Measurements from ENCODE around the gene TACC2. TPM values are rescaled to one million over a fixed set of nuclear protein-coding genes. Genes with fewer than 3 reads are reported as not detected.

TACC2 gene
- total RNA-seq, 4 donors from 2014 or later = 206 to 606 (median 261) TPM

GRCh38 chr10:121949049-121949448 is 39.9 kb upstream of the TACC2 start:
- TF ChIP-seq POLR2A (IDR thresholded peaks at IDR 0.05) (no peak), POLR2AphosphoS5 (IDR thresholded peaks at IDR 0.05) (no peak), EP300 (IDR thresholded peaks at IDR 0.05) (no peak)
- TF ChIP-seq, protein P1, sequence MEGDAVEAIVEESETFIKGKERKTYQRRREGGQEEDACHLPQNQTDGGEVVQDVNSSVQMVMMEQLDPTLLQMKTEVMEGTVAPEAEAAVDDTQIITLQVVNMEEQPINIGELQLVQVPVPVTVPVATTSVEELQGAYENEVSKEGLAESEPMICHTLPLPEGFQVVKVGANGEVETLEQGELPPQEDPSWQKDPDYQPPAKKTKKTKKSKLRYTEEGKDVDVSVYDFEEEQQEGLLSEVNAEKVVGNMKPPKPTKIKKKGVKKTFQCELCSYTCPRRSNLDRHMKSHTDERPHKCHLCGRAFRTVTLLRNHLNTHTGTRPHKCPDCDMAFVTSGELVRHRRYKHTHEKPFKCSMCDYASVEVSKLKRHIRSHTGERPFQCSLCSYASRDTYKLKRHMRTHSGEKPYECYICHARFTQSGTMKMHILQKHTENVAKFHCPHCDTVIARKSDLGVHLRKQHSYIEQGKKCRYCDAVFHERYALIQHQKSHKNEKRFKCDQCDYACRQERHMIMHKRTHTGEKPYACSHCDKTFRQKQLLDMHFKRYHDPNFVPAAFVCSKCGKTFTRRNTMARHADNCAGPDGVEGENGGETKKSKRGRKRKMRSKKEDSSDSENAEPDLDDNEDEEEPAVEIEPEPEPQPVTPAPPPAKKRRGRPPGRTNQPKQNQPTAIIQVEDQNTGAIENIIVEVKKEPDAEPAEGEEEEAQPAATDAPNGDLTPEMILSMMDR (IDR thresholded peaks at IDR 0.05) = no peak
- Histone ChIP-seq H3K4me3 (no peak overlapping the region), H3K36me3 (no peaks in the 10 kb centered on the region), H3K4me1 (no peaks in the 10 kb centered on the region), H3K27ac (no peak overlapping the region), H3K9me3 (no peaks in the 10 kb centered on the region), H3K27me3 (no peaks in the 10 kb centered on the region)
- no peak for DNase-seq (ENCODE audit: low spot score in 2 of 2)
- 58% methylated on average over 2 of the region's 2 CpGs for WGBS

GRCh38 chr10:121949451-121949850 is 39.5 kb upstream of the TACC2 start:
- H3K36me3 ChIP-seq = no peaks in the 10 kb centered on the region
- no peak overlapping the region for H3K27ac ChIP-seq
- 92% methylated on average over 3 of the region's 3 CpGs for WGBS
- no peak for TF ChIP-seq EP300 (IDR thresholded peaks at IDR 0.05)
- no peak for TF ChIP-seq POLR2AphosphoS5 (IDR thresholded peaks at IDR 0.05)
- TF ChIP-seq, protein P1 (IDR thresholded peaks at IDR 0.05) = no peak
- TF ChIP-seq POLR2A (IDR thresholded peaks at IDR 0.05) = no peak
- no peaks in the 10 kb centered on the region for H3K4me1 ChIP-seq
- H3K9me3 ChIP-seq = no peaks in the 10 kb centered on the region
- no peaks in the 10 kb centered on the region for H3K27me3 ChIP-seq
- no peak for DNase-seq (ENCODE audit: low spot score in 2 of 2)
- H3K4me3 ChIP-seq = no peak overlapping the region

- 75% methylated on average over 2 of the region's 5 CpGs for WGBS
- TF ChIP-seq, protein P1 (IDR thresholded peaks at IDR 0.05) = no peak
- TF ChIP-seq POLR2AphosphoS5 (IDR thresholded peaks at IDR 0.05) (no peak), POLR2A (IDR thresholded peaks at IDR 0.05) (no peak), EP300 (IDR thresholded peaks at IDR 0.05) (no peak)
- DNase-seq (ENCODE audit: low spot score in 2 of 2) = no peak
Observed at GRCh38 chr10:121952226-121952625, 36.7 kb upstream of the TACC2 start.

GRCh38 chr10:121956111-121957061 is 32.6 kb upstream of the TACC2 start:
- TF ChIP-seq EP300 (IDR thresholded peaks at IDR 0.05) = no peak
- TF ChIP-seq POLR2AphosphoS5 (IDR thresholded peaks at IDR 0.05) = no peak
- TF ChIP-seq, protein P1 (IDR thresholded peaks at IDR 0.05) = no peak
- TF ChIP-seq POLR2A (IDR thresholded peaks at IDR 0.05) = no peak
- Histone ChIP-seq H3K4me1 (no peaks in the 10 kb centered on the region), H3K9me3 (no peaks in the 10 kb centered on the region), H3K27me3 (no peaks in the 10 kb centered on the region), H3K36me3 (peaks cover 29% of the 10 kb centered on the region), H3K4me3 (no peak overlapping the region), H3K27ac (no peak overlapping the region)
- 83% methylated on average over 7 of the region's 7 CpGs for WGBS
- DNase-seq (ENCODE audit: low spot score in 2 of 2) = no peak

More at GRCh38 chr10:121952226-121952625, 36.7 kb upstream of the TACC2 start:
- H3K36me3 ChIP-seq = peaks cover 7% of the 10 kb centered on the region
- H3K27me3 ChIP-seq = no peaks in the 10 kb centered on the region
- no peaks in the 10 kb centered on the region for H3K4me1 ChIP-seq
- no peak overlapping the region for H3K4me3 ChIP-seq
- H3K9me3 ChIP-seq = no peaks in the 10 kb centered on the region
- H3K27ac ChIP-seq = no peak overlapping the region

GRCh38 chr10:121959671-121960070 is 29.3 kb upstream of the TACC2 start:
- H3K27ac ChIP-seq = no peak overlapping the region
- no peaks in the 10 kb centered on the region for H3K4me1 ChIP-seq
- no peak overlapping the region for H3K4me3 ChIP-seq
- H3K9me3 ChIP-seq = no peaks in the 10 kb centered on the region
- peaks cover 51% of the 10 kb centered on the region for H3K36me3 ChIP-seq
- DNase-seq (ENCODE audit: low spot score in 2 of 2) = no peak
- TF ChIP-seq EP300 (IDR thresholded peaks at IDR 0.05) = no peak
- TF ChIP-seq, protein P1 (IDR thresholded peaks at IDR 0.05) = no peak
- no peak for TF ChIP-seq POLR2A (IDR thresholded peaks at IDR 0.05)
- no peak for TF ChIP-seq POLR2AphosphoS5 (IDR thresholded peaks at IDR 0.05)
- H3K27me3 ChIP-seq = no peaks in the 10 kb centered on the region
- 90% methylated on average over 3 of the region's 3 CpGs for WGBS

All from suprapubic skin (tissue), 4 donors.